Pulmonary artery endothelial cell (primary cell): Measurements from ENCODE around the gene HIVEP3. TPM values are rescaled to one million over a fixed set of nuclear protein-coding genes. Genes with fewer than 3 reads are reported as not detected.
A peak's percentile ranks its signal among the peaks of the same experiment; 100 is the strongest.

ENCODE experiments used
- DNase-seq: peaks from one replicate; pipeline ENCODE4 v3.0.0-alpha.2; 2011; ENCODE audit warnings: low read depth, low spot score
- total RNA-seq: library from RNA; depleted of rRNA; stranded (reverse); fragments of >200 nt; gene quantifications from 2 replicates; pipeline ENCODE4 v1.2.3, GENCODE V29; 2014

Gene HIVEP3
- total RNA-seq, 1 donor from 2014 or later: 1.1 TPM

DNA sequence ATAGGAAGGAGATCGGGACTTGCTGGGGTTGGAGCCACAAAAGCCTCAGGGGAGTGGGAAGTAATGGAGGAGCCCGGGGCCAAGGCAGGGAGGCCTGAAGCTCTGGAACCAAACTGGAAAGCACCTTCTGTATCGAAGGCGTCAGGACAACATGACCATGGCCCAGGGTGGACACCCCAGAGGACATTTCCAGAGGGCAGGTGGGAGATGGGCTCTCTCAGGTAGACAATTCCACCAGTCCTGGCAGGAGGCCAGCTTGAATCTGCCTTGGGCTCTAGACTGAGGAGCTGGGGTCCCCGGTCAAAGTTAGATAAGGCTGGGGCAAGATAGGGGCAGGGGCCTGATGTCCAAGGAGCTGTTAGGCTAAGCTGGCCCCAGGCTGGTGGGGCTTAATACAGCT is 329.3 kb downstream of the HIVEP3 start:
- DNase-seq: no peak

DNA sequence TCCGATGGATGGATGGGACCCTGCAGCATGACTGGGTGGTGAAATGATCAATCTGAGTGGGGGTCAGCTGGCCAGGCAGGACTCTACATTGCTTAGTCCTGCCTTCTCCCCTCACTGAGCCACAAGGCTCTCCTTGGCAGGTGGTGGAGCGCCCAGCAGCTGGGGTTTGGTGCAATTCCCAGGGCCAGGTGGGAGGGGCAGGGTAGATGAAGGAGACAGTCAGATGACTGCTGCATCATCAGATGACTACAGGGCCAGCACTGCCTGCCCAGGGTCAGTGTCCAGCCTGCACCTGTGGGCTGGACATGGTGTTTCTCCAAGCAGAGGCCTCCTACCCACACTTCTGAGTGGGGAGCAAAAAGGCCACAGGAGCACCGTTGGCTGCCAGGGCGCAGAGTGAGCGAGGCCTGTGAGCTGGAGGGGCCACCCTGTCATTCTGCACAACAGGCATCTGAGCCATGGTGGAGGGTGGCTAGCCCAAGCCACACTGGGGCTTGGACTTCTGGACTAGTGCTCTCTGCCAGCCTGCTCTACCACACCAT is 330.3 kb downstream of the HIVEP3 start:
- no peak for DNase-seq

DNA sequence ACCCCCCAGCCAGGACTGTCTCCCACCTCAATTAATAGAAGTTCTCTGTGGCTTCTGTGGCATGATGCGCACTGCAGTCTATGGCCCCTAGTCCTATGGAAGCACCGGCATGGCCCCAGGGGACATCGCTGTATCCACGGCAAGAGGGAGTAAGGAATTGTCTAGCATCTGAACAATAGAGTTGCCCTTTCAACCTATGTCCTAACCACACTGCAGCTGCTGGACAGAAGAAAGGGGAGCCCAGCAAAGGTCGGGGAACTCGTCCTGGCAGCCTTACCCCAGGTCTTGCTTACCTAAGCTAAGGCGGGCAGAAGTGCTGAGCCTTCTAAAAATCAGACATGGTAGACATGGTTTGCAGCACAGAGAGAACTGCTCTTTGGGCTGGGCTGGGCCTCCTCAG is 330.9 kb downstream of the HIVEP3 start:
- DNase-seq: no peak

DNA sequence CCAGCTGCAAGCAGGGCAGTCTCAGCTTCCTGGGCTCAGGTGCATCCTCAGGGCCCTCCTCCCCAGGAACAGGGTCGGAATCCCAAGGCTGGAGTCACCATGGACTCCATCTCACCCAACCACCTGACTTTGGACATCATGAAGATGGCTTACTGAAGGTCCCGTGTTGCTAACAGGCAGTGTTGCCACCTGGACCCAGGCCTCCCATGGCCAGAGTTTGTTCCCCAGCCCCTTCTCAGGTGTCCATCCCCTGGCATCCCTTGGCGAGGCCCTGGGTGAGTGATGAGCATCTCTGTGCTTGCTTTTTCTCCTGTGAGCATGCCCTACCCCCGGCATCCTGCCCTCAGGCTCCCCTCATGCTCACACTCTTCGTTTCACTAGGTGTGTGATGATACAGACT is 332.5 kb downstream of the HIVEP3 start:
- DNase-seq: no peak

DNA sequence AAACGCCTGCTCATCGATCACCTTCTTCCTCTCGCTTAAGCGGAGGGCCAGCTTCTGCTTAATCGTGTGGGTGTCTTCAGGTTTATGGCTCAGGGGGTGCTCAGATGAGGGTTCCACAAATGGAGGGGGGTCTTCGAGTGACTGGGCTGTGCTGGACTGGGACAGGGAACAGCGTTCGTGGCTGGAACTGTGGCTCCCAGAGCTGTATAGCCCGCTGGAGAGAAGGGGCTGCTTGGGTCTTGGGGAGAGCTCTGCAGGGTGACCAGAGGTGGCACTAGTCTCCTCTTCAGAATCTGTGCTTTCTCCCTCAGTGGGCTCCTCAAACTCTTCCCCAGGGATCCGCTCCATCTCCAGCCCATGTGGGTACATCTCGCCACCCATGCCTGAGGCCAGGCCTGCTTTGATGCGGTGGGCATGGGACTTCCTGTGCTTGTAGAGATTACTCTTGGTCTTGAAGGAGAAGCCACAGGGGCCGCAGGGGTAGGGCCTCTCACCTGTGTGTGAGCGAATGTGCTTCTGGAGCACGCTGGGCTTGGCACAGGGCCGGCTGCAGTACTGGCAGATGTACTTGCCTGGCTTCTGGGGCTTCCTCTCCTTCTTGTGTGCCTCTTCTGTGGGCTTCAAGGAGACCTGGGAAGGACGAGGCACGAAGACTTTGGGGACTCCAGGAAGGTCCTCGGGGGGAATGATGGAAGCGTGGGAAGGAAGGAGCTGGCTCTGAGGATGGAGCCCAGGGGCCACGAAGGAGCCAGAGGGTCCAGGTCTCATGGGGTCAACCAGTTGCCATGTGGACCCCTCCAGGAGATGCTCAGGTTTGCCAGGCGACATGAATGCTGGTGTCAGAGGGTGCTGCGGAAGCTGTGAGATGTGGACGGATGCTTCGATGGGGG is 334.8 kb downstream of the HIVEP3 start:
- no peak for DNase-seq

DNA sequence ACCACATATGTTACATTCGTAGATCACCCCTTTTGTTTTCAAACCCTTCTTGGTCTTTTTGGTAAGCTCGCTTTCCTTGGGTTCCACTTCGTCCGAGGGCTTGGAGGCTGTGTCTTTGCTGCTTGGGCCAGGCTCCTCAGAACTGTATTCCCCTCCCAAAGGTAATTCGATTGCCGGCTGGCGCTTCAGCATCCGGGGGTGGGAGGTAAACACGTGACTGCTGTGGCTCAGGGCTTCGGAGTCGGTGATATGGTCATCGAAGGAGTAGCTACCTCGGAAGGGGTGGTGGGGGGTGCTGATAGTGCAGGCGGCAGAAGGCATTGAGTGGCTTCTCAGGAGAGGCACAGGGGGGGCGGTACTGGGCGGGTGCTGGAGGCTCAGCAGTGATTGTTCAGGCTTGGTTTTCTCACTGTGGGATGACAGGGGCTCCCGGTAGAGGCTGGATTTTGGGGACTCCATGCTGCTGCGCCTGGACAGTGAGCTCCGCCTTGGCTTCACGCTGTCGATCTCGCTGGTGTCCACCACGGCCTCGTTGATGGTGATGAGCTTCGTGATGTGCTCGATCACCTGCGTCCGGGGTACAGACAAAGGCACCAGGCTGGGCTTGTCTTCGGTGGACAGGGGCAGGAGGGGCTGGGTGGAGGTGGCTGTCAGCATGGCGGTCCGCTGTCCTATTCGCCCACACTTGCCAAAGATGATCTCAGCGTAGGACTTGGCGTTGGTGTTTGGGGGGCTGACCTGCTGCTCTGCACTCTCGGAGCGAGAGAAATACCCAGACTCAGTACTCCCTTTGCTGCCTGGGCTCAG is 335.7 kb downstream of the HIVEP3 start:
- no peak for DNase-seq

DNA sequence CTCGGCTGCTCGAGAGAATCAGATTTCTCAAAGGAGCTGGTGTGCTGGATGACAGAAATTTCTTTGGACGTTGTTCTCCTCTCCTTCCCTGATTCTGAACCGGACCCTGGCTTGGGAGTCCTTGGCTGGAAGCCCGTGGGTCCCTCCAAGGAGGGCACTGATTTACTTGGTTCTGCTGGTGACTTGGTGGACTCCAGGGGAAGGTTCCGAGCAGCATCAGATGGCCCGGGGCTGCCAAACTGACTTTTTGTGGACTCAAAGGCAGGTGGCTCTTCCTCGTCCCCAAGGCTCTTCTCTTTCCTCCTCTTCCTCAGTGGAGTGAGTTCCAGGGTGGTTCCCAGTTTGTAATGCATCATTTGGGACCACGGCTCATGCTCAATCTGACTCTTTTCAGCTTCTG is 336.4 kb downstream of the HIVEP3 start:
- DNase-seq: no peak

DNA sequence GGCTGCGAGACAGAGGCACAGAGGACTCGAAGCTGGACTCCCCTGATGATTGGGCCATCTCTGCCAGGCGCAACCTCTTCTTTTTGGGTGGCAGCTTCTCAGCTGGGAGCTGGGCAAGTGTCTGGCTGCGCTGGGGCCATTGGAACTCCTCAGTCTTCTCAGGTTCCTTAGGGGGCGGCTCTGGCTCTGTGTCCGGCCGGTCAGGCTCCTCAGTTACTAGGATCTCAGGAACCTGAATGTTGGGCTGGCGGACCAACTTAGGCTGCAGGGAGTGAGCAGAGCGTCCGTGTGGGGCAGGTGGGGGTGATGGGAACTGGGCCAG is 336.8 kb downstream of the HIVEP3 start:
- DNase-seq: no peak

DNA sequence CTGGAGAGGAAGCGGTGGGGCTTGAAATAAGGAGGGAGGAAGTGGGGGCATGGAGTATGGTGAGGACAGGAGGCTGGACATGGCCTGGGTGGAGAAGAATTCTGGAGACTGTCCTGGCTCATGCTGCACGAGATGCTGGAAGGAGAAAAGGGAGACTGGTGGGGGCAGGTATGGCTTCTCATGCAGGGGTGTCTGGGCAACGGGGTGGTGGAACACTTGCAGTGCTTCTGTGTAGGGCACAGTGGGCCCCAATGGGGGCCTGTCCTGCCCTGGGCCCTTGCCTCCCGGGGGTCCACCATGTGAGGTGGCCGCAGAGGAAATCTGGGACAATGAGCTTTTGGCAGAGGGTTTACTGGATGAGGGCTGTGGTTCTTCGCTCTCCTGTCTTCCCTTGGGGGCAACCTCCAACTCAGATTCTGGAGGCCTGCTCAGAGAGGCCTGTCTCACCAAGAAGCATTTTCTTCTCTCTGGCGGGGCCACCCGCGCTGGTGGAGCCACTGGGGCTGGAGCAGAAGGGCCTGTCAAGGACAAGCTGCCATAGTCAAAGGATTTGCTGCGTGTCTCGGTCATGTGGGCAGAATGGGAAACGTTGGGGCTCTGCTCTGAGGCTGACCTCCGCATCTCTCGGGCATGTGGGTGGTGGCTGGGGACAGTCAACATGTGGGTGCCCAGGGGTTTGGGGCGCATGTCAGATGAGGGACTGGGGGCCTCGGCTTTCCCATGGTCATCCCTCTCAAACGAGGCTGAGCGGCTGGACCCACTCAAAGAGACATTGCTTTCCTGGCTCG is 337.3 kb downstream of the HIVEP3 start:
- DNase-seq: no peak

DNA sequence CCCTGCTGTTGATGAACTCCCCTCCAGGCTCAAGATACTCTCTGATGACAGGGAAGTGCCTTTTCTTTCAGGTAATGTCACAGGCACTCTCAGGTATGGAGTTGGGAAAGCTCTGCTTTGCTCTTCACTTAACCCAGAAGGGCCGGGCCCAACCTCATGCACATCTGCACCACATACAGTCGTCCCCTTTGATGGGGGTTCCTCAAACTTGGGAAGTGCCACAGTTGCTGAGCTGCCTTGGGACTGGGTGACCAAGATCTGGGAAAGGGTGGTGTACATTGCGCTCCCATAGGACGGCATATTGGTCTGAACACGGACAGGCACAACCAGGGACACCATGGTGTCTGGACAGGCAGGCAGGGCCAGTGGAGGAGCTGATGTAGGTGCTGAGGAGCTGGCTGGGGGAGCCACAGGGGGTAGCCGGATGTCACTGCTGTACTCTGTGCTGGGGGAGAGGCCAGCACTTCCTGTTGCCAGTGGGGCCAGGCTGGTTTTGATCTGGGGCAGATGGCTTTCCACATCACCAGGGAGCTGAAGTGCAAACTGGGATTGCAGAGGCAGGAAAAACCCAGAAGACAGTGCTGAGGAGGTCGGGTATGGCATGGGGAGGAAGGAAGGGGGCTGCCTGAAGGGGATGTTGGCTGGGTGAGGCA is 338.1 kb downstream of the HIVEP3 start:
- no peak for DNase-seq

DNA sequence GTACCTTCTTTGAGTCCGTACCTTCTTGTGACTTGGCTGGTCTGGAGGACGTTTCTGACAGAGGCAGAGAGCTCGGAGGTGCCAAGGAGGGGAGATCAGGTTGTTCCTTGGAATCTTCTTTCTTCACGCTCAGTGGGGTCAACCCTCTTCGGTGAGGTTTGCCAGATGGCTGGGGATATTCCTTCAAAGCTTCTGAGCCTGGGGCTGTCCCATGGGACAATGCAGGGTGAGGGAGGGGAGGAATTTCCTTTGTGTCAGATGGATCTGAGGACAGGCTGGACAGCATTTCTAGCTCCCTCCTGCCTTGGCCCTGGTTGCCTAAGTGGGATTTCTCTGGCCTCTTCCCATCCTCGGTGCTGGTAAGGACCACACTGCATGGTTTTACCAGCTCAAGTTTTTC is 338.7 kb downstream of the HIVEP3 start:
- no peak for DNase-seq

DNA sequence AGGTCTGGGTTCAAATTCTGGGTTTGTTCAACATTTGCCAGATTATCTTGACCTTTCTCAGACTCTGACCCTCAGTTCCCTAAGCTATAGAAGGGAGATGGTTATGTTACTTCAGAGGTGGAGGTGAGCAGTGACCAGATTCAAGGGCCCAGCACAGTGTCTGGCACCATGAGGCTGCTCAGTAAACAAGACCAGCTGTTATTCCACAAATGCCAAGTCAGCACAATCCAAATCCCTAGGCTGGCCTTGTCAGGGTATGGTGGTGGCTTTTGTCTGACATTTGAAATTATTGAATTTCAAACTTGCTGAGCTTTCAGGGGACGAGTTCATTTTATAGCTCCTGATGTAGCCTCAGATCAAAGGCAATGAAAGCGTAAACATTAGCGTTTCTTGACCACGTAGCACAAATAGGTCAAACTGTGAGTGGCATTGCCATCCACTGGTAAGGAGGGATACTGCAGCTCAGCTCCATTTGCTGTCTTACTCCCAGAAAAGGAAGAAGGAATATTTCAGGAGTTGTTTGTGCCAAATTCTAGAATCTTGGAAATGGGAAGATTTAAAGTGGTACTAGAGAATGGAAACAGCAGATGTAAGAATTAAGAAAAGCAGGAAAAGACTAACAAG is 339.9 kb downstream of the HIVEP3 start:
- DNase-seq: no peak

DNA sequence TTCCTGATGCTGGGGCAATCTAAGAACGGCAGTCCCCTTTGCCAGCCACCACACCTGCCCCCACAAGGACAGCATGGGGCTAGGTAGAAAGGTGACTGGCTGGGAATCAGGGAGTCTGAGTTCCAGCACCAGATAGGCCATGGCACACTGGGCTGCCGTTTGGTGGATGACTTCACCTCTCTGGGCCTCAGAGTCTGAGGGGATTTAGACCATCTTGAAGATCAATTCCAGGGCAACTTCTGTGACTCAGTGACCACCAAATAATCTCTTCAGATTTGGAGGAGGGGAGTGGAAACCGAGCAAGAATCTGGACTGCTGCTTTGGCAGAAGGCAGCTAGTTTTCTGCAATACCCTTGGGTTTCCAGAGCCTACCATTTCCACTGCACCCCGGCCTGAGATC is 342.1 kb downstream of the HIVEP3 start:
- no peak for DNase-seq

DNA sequence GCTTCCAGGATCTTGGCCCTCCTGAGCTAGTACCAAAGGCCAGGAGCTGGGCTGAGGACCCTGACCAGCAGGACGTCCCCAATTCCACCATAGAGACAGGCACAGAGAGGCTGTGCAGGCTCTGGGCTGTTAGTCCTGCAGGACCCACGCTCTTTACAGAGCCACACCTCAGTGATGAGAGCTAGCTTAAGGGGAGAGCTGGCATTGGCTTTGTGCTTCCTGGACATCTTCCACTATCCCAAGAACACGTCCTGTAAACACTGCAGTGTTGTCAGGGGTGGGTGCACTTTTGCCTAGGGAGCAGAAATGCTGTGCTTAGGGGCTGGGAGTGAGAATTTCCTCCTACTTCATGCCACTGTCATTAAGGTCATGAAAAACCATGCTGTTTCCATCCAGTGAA is 342.5 kb downstream of the HIVEP3 start:
- DNase-seq: no peak

DNA sequence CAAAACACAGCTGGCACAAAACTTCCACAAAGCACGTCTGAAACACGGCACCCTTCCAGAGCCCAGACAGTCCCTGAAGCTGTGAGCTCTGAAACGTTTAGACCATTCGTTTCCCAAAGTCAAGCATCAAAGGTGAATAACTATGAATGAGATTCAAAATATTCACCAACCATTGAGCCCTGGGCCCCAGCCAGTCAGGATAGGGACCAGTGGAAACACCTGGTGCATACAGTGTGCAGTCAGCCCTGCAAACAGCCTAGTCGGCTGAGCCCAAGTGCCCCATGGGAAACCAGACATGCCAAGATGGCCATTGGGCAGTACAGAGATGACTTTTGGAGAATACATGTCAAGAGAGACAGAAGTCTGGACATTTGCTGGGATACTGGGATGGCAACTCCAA is 343.9 kb downstream of the HIVEP3 start:
- no peak for DNase-seq

DNA sequence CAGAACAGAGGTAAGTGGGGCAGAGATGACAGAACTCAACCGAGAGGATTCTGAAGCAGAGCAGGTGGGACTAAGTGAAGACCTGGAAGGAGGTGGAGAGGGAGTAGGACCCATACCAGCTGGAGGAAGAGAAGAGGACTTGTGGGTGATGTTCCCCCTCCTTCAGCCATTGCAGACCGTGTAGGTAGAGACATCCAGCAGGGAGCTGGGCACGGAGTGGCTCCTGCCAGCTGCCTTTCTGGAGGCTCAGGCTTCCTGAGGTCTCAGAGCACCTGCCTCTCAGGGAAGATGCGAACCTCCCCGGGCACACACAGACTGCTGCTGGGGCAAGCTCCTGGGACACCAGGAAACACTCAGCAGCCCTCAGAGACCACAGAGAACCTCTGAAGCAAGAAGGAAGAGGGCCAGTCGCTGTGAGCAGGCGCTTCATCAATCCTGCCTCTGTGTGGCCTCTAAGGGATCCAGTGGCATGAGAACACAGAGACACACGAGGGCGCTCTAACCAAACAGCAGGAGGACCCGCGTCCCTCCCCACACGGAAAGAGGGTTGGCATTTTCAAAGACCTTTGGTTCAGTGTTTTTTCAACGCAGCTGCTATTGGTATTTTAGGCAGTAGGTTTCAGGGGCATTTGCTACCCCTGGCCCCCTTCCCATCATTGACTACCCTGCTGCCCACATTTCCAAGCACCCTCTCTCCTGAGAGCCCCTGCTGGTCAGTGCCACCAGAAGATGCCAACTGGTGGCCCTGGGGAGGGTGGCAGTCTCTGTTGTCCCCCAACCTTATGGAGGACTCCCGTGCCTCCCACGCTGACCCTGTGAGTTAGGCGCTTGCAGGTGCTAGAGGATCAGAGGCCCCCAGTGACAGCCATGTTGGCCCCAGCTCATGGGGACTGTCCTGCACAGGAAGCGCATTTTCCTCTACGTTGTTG is 344.7 kb downstream of the HIVEP3 start:
- peak; percentile 20 for DNase-seq

DNA sequence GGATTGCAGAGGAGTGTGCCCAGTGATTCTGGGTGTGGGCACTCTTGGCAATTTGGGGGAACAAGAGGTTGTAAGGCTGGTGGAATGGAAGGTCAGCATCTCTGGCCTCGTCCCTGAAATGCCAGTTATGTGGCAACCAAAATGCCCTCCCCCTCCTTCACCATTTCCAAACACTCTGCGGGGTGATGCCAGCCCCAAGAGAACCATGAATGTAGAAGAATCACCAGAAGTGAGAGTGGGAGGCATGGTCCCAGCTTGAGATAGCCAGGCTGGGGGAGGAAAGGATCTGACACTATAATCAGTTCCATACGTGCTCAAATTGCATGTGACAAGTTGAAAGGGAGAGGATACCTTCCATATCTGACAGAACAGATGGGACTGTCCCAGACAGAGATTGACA is 345.5 kb downstream of the HIVEP3 start:
- no peak for DNase-seq

DNA sequence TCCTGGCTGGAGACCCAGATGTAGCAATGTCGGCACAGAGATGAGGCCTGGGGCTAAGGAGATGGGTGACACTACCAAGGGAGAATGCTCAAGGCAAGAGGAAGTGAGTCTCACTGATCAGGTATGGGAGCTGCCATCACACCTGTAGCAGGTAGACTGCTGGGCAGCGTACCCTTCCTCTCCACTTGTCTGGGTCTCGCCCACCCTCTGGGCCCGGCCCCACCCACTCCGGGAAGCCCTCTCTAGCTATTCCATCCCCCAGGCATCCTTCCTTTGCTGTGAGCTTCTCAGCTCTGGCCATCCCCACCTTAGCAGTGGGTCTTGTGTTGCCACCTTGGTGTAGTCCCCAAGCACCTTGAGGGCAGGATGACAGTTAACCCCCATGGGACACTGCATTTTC is 346.5 kb downstream of the HIVEP3 start:
- no peak for DNase-seq

DNA sequence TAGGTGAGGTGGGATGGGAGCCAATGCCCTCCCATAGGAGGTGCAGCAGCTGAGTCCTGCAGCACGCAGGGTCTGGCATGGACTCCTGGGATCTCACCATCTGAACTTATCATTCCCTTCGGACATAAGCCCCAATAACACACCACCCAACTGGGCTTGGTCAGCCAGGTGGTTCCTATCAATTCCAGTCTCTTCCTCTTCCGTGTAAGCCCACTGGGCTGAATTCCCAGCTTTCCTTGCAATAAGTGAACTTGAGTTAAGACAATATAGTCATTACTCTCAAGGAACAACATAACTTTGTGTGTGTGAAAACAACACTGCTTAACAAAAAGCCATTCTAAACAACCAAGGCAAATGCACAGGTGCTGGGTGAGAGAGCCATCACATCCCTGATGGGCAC is 347.7 kb downstream of the HIVEP3 start:
- no peak for DNase-seq

DNA sequence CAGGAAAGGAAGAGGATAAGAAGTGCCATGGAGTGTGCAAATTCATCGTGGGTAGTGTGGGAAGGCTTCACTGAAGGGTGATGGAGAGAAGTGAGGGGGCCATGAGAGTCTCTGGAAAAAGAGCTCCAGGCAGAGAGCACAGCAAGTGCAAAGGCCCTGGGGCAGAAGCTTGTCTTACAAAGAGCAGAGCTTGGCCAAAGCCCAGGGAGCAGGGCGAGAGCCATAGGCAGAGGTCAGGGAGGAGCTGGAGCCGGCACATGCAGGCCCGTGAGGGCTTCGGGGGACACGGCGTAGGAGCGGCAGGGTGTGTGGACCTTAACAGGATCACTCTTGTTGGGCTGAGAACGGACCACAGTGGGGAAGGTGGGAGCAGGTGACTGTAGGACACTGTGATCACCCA is 350.5 kb downstream of the HIVEP3 start:
- DNase-seq: no peak
